CD14-positive monocyte (primary cell): ENCODE data around the gene PI4K2B. TPM values are rescaled to one million over a fixed set of nuclear protein-coding genes. Genes with fewer than 3 reads are reported as not detected.
"Not testable (repeated sequence)": the region's sequence is repeated elsewhere in the genome, so short reads cannot be mapped to it uniquely, and the experiment has no call there.

ENCODE experiments used
- DNase-seq, 3 donors: peaks; one replicate each; pipeline ENCODE4 v3.0.0-alpha.2; 2011 to 2022
- H2AFZ ChIP-seq: 2 replicates; pipeline ENCODE4 v1.6.0; 2012; ENCODE audit warnings: mild to moderate bottlenecking, low read depth, low read length, inconsistent platforms; ENCODE audit not compliant: insufficient read depth, poor library complexity, severe bottlenecking
- H3K27ac ChIP-seq, 2 donors: 1 replicate in 1 of 2; 2 replicates in 1 of 2; pipeline ENCODE4 v1.5.1; 2012 to 2013; ENCODE audit warnings: low read length in 2 of 2, control low read depth in 1 of 2, inconsistent platforms in 1 of 2, low read depth in 1 of 2, mild to moderate bottlenecking in 1 of 2
- H3K27me3 ChIP-seq, 2 donors: one replicate each; pipeline versions ENCODE4 v1.6.0 to v1.6.1; 2011 to 2013; ENCODE audit warnings: low read length in 2 of 2; ENCODE audit not compliant: control insufficient read depth in 2 of 2, insufficient read depth in 2 of 2
- H3K36me3 ChIP-seq, 2 donors: replicated peaks in 1 of 2; 1 replicate in 1 of 2; 2 replicates in 1 of 2; pipeline versions ENCODE4 v1.5.1 to v1.6.1; 2012 to 2013; ENCODE audit warnings: low read length in 2 of 2, control low read depth in 1 of 2, inconsistent platforms in 1 of 2, mild to moderate bottlenecking in 1 of 2; ENCODE audit not compliant: insufficient read depth in 2 of 2, control insufficient read depth in 1 of 2
- H3K4me1 ChIP-seq, 2 donors: 1 replicate in 1 of 2; 2 replicates in 1 of 2; pipeline versions ENCODE4 v1.5.1 to v1.6.1; 2012 to 2013; ENCODE audit warnings: low read length in 2 of 2, control low read depth in 1 of 2, inconsistent platforms in 1 of 2, mild to moderate bottlenecking in 1 of 2, moderate library complexity in 1 of 2; ENCODE audit not compliant: insufficient read depth in 2 of 2, control insufficient read depth in 1 of 2
- H3K4me2 ChIP-seq: replicated peaks from 2 replicates; pipeline ENCODE3; 2012; ENCODE audit warnings: low read length, moderate library complexity, mild to moderate bottlenecking; ENCODE audit not compliant: poor library complexity, severe bottlenecking; ENCODE audit errors: extremely low read depth
- H3K4me3 ChIP-seq, 3 experiments: fragments of 200-600 bp in 1 of 3; sonication (generic) in 1 of 3; replicated peaks in 1 of 3; 1 replicate in 2 of 3; 2 replicates in 1 of 3; pipeline ENCODE4 v1.5.1; 2011 to 2013; ENCODE audit warnings: low read length in 3 of 3, mild to moderate bottlenecking in 3 of 3, control low read depth in 2 of 3, low read depth in 2 of 3, inconsistent platforms in 1 of 3, moderate library complexity in 1 of 3
- H3K79me2 ChIP-seq: 2 replicates; pipeline ENCODE4 v1.6.0; 2012; ENCODE audit warnings: mild to moderate bottlenecking, control low read depth, inconsistent platforms, low read length, moderate library complexity; ENCODE audit not compliant: insufficient read depth
- H3K9ac ChIP-seq: 2 replicates; pipeline ENCODE4 v1.6.0; 2017; ENCODE audit warnings: low read length, mild to moderate bottlenecking; ENCODE audit not compliant: insufficient read depth, poor library complexity, severe bottlenecking
- H3K9me3 ChIP-seq, 2 donors: replicated peaks in 1 of 2; 1 replicate in 1 of 2; 2 replicates in 1 of 2; pipeline versions ENCODE4 v1.5.1 to v1.6.1; 2012 to 2013; ENCODE audit warnings: low read length in 2 of 2, control low read depth in 1 of 2; ENCODE audit not compliant: control insufficient read depth in 1 of 2, insufficient read depth in 1 of 2
- H4K20me1 ChIP-seq: 2 replicates; pipeline ENCODE4 v1.6.0; 2012; ENCODE audit warnings: mild to moderate bottlenecking, low read length, control low read depth, moderate library complexity; ENCODE audit not compliant: insufficient read depth
- H3K27ac Mint-ChIP-seq, 7 donors: one replicate each; pipeline ENCODE4 v1.8.0; 2020; ENCODE audit warnings: mild to moderate bottlenecking in 7 of 7, mixed read lengths in 7 of 7, moderate library complexity in 6 of 7, inconsistent platforms in 2 of 7
- H3K27me3 Mint-ChIP-seq, 3 donors: one replicate each; pipeline ENCODE4 v1.8.0; 2021 to 2022; ENCODE audit warnings: low read depth in 3 of 3, mild to moderate bottlenecking in 3 of 3, mixed read lengths in 3 of 3, moderate library complexity in 3 of 3, inconsistent platforms in 1 of 3
- H3K36me3 Mint-ChIP-seq, 2 donors: one replicate each; pipeline ENCODE4 v1.8.0; 2020; ENCODE audit warnings: mixed read lengths in 2 of 2, inconsistent platforms in 1 of 2, mild to moderate bottlenecking in 1 of 2
- H3K4me1 Mint-ChIP-seq: one replicate; pipeline ENCODE4 v1.8.0; 2020; ENCODE audit warnings: mild to moderate bottlenecking, mixed read lengths
- H3K4me3 Mint-ChIP-seq, 2 donors: one replicate each; pipeline ENCODE4 v1.8.0; 2020; ENCODE audit warnings: mild to moderate bottlenecking in 2 of 2, mixed read lengths in 2 of 2, moderate library complexity in 1 of 2
- H3K9me3 Mint-ChIP-seq, 7 donors: one replicate each; pipeline ENCODE4 v1.8.0; 2020 to 2022; ENCODE audit warnings: mixed read lengths in 7 of 7, mild to moderate bottlenecking in 6 of 7, moderate library complexity in 6 of 7, inconsistent platforms in 2 of 7
- CTCF ChIP-seq: fragments of 200-600 bp; IDR thresholded peaks from one replicate; pipeline ENCODE4 v1.8.0; 2022; ENCODE audit warnings: antibody characterized with exemption, mild to moderate bottlenecking
- WGBS: methylation state at CpG from one replicate; pipeline ENCODE4 v1.1.5; 2013; ENCODE audit warnings: missing lambda C conversion rate; ENCODE audit not compliant: insufficient coverage; 5-methylcytosine and 5-hydroxymethylcytosine counted together
- intact Hi-C, 2 donors: fragments of 100-400 bp; cut with micrococcal nuclease; formaldehyde crosslinking; loops; one replicate each; pipeline versions ENCODE4 v1.15.0 to v1.15.1; 2023
- polyA plus RNA-seq, 3 donors: library from polyadenylated mRNA; depleted of rRNA in 1 of 3; unstranded in 2 of 3; stranded (reverse) in 1 of 3; fragments of 300-500 nt in 2 of 3; fragments of >200 nt in 1 of 3; fragmentation: Illumina TruSeq in 2 of 3; gene quantifications; 1 replicate in 2 of 3; 2 replicates in 1 of 3; pipeline ENCODE4 v1.2.3, GENCODE V29; 2012 to 2021

The PI4K2B gene
- polyA plus RNA-seq, 3 donors: 3.0 to 8.5 (median 7.4) TPM

GRCh38 chr4:25253071-25253445, 19.2 kb downstream of the PI4K2B start:
- no peak for TF ChIP-seq CTCF
- no peak for DNase-seq
- Histone ChIP-seq H3K27me3 (no peaks in the 10 kb centered on the region), H3K4me3 (no peak overlapping the region), H3K27ac (peak overlapping the region in 1 of 2 donors; percentile 66), H3K4me2 (peak overlapping the region; percentile 22), H3K36me3 (peaks cover 28 to 35% of the 10 kb centered on the region in 2 donors), H3K9ac (no peak overlapping the region), H4K20me1 (peaks cover 5% of the 10 kb centered on the region), H3K9me3 (no peaks in the 10 kb centered on the region), H2AFZ (no peak overlapping the region), H3K79me2 (peaks cover 38% of the 10 kb centered on the region), H3K4me1 (peaks cover 0 to 8% of the 10 kb centered on the region in 2 donors)
- Mint-ChIP-seq H3K9me3 (peaks cover 0 to 3% (median 0%) of the 10 kb centered on the region in 7 donors), H3K27me3 (peaks cover 0 to 3% (median 0%) of the 10 kb centered on the region in 3 donors), H3K27ac (peak overlapping the region in 1 of 7 donors; percentile 70), H3K4me3 (no peak overlapping the region), H3K4me1 (peaks cover 9% of the 10 kb centered on the region), H3K36me3 (peaks cover 26 to 37% of the 10 kb centered on the region in 2 donors)
- no CpG with 5 or more reads among the region's 2 CpGs for WGBS
- intact Hi-C loops: no loop called here

GRCh38 chr4:25253786-25254185, 20.0 kb downstream of the PI4K2B start:
- 100% methylated on average over 8 of the region's 12 CpGs for WGBS
- H3K4me1 ChIP-seq, intact Hi-C loops, H4K20me1 ChIP-seq, H3K4me3 Mint-ChIP-seq, H3K9ac ChIP-seq, H3K27me3 Mint-ChIP-seq, H3K27me3 ChIP-seq, H3K4me3 ChIP-seq, DNase-seq, H2AFZ ChIP-seq, H3K4me2 ChIP-seq, H3K4me1 Mint-ChIP-seq, H3K9me3 ChIP-seq, H3K9me3 Mint-ChIP-seq, H3K27ac ChIP-seq: not testable (repeated sequence)
- peaks cover 27 to 37% of the 10 kb centered on the region in 2 donors for H3K36me3 Mint-ChIP-seq
- H3K79me2 ChIP-seq: peaks cover 34% of the 10 kb centered on the region
- H3K36me3 ChIP-seq: peaks cover 30 to 36% of the 10 kb centered on the region in 2 donors
- peak overlapping the region in 1 of 7 donors; percentile 15 for H3K27ac Mint-ChIP-seq
